NCI-H460 (cell line): Measurements from ENCODE around the gene FGF14. TPM values are rescaled to one million over a fixed set of nuclear protein-coding genes. Genes with fewer than 3 reads are reported as not detected.

Source experiments
- DNase-seq: peaks from one replicate; pipeline ENCODE4 v3.0.0-alpha.2; 2016; ENCODE audit warnings: low read depth; ENCODE audit errors: extremely low read depth
- total RNA-seq: library from RNA; depleted of rRNA; stranded (reverse); fragments of >200 nt; shearing (Covaris generic); gene quantifications from 2 replicates; pipeline ENCODE4 v1.2.3, GENCODE V29; 2014

FGF14 gene
- total RNA-seq, 1 experiment from 2014 or later, result 7.5 TPM

GRCh38 chr13:101946401-101946800 is 455.4 kb downstream of the FGF14 start:
- DNase-seq, result no peak

- DNase-seq, result no peak
Observed at GRCh38 chr13:101945435-101945834, 456.4 kb downstream of the FGF14 start.

GRCh38 chr13:101944521-101944920 is 457.3 kb downstream of the FGF14 start:
- DNase-seq, result no peak

DNA sequence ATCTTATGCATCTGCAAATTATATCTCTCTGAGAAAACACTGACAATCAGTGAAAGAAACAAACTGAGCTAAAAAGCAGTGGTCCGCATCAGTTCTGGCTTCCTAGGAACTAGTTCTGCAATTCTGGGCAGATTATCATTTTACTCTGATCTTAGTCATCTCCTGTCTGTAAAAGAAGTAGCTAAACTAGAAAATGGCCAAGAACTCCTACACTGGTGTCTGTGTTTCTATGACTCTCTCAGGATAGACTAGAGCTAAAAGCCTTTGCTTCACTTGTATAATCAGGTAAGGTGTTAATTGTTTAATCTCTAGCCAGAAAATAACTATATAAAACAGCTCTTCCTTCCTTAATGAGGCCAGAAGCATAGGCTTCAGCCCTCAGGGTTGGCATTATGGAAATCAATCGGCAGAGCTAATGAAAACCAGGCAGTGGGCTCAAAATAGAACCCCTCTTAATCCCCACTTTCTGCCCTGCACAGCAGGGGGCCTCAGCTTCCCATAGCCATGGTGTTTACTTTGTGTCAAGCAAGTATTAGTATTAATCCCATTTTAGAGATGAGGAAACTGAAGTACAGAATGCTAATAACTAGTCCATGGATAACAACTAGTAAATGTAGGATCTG is 459.2 kb downstream of the FGF14 start:
- no peak for DNase-seq

- DNase-seq, result peak; percentile 46
Observed at GRCh38 chr13:101942038-101942437, 459.8 kb downstream of the FGF14 start.

DNA sequence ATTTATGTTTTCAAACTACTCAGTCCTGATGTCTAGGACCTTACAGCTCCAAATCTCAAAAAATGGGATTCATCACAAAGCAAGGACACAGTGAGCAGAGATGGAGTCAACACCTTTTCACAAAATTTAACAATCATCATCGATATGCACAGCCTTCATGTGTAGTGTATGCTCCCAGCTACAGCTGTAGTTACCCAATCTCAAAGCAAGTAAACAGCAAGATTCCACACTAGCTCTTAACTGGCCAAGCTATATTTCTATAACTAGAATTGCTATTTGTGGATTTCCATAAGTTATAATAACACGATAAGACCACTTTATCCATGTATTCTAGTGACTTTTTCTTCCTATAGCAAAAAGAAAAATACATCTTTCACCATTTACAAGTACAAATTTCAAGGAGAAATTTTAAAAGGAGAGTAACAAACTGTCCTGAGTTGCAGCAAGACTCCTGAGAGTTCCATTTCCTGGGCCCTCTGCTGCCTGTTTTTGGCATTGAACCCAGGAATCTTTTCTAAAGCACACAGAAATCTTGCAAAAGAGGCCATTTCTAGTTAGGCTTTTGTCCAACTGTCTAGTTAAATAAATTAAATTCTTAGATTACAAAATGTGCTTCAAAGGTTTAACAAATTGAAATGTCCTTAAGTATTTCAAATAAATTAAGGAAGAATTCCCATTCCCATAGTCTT is 460.6 kb downstream of the FGF14 start:
- peak; percentile 32 for DNase-seq

GRCh38 chr13:101939370-101939769 is 462.5 kb downstream of the FGF14 start:
- no peak for DNase-seq

- DNase-seq, result no peak
Observed at GRCh38 chr13:101935828-101936227, 466.0 kb downstream of the FGF14 start.

- no peak for DNase-seq
Observed at GRCh38 chr13:101931186-101931585, 470.7 kb downstream of the FGF14 start.

DNA sequence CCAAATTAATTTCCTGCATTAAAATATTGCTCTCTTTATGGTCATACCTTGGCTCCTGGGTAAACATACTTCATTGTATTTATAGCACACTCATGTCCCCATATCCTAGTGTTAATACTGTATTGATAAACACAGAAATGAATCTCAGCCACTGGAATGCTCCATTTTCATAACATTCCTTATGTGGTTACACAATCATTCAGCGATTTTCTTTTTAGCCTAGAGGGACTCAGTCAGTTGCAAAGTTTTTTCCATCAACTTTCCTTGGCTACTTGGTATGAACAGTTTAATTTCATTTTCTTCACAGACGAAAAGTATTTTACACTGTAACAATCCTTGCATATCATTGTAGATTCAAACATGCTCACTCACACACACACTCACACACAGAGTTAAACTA is 471.5 kb downstream of the FGF14 start:
- DNase-seq, result no peak

DNA sequence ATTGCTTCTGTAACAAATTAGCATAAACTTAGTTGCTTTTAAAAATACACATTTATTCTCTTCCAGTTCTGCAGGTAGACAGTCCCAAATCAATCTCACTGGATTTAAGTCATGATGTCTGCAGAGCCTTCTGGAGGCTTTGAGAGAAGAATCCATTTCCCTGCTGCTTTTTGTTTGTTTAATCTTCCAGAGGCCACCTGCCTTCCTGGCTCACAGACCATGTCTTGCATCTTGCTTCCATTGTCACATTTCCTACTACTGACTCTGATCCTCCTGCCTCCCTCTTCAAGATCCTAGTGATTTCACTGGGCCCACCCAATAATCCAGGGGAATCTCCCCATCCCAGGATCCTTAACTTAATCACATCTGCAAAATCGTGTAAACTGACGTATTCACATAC is 476.1 kb downstream of the FGF14 start:
- DNase-seq, result no peak

GRCh38 chr13:101919541-101920181 is 482.2 kb downstream of the FGF14 start:
- no peak for DNase-seq

GRCh38 chr13:101917833-101918661 is 483.8 kb downstream of the FGF14 start:
- no peak for DNase-seq

DNA sequence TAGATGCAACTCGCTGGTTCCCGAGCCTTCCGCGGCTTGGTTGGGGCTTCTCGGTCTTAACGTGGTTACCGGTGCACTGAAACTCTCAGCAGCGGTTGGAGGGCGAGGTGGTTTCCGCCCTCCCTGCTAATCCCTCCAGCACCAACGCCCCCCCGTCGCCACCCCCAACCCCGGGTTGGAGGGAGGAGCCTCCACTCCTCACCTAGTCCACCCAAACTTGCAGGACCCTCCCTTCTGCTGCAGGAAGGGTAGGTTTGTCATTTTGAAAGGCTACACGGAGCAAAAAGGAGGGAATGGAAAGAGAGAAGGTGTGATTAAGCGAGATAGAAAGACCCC is 484.4 kb downstream of the FGF14 start:
- no peak for DNase-seq

DNA sequence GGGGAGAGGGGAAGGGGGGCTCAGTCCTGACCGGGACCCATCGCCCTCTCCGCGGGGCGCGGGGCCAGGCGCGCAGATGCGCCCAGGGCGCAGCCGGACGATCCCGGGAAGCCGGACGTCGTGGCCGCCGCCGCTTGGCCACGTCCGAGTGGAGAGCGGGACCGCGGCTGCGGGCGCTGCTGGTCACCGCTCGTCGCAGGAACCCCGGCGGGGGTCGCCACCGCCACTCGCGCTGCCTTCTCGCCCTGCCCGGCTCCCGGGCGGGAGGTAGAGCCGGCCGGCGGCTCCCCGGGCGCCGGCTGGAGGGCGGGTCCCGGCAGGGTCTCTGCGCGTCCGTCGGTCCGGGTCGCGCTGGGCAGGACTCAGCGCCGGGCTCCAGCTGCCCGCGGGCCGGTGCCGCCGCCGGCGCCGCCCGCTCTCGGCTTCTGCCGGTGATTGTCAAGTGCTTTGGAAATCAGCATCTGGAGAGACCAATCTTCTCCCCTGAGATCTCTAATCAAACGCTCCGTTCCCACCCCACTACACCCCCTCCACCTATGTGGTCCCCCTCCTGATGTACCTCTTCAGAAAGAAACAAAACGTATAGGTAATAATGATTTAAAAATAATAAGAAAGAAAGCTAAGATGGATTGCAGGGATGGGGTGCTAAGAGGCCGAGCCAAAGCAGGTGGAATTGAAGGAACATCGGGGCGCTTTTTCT is 484.9 kb downstream of the FGF14 start:
- no peak for DNase-seq

DNA sequence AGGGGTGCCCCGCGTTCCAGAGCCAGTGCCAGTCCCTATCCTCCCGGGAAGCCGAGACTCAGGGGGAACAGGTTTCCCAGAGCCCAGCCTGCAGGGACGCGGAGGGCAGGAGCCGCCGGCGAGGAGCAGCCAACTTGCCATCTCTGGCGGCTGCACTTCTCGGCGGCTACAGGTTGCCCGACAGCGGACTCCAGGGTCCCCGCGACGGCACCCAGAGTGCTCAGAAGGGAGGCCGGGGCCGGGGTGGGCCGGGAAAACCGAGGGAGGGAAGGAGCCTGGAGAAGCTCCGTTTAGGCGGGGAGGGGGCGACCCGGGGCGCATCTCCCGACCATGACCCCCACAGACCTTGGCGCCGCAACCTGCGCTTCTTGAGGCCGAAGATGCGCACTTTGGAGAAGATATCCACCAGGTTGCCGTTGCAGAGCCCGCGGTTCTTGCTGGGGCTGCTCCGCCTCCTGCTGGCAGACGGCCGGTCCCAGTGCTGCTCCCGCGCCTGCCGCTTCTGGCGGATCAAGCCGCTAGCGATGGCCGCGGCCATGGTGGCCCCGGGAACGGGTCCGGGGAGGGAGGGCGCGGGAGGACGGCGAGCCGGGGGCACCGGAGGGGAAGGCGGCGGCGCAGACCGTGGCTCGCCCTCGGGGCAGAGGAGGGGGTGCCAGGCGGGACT is 485.6 kb downstream of the FGF14 start:
- no peak for DNase-seq

- no peak for DNase-seq
Observed at GRCh38 chr13:101915755-101916107, 486.1 kb downstream of the FGF14 start.

DNA sequence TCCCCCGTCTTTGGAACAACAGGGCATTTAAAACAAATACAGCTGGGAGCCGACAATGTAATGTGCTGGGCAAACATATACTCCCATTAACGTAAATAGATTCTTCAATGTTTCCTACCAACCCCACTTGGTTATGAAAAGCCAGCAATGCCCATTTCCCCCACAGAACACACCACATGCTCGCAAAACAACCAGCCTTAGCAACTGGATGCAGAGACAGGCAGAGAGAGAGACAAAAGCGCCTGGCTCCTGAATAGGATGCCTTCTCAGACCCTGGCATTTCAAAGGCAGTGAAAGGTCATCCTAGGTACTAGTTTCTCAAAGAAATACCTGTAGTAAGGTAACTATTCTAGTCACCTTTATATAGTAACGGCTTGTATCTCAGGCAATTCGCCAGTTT is 486.5 kb downstream of the FGF14 start:
- DNase-seq, result no peak

- DNase-seq, result no peak
Observed at GRCh38 chr13:101911752-101912151, 490.1 kb downstream of the FGF14 start.

GRCh38 chr13:101903890-101904289 is 498.0 kb downstream of the FGF14 start:
- no peak for DNase-seq
